Choroid plexus epithelial cell (primary cell): ENCODE measurements around the gene SLC35A1.

Experiments used
- DNase-seq: peaks from one replicate; pipeline ENCODE4 v3.0.0-alpha.2; 2010; ENCODE audit warnings: low read depth
- H3K4me3 ChIP-seq: 2 replicates; pipeline ENCODE4 v1.5.1; 2011; ENCODE audit warnings: low read depth, mild to moderate bottlenecking, control low read depth, low read length, moderate library complexity
- CTCF ChIP-seq: conservative IDR thresholded peaks from 2 replicates; pipeline ENCODE4 v1.5.1; 2011; ENCODE audit warnings: low read depth, mild to moderate bottlenecking, control low read depth, inconsistent platforms, low read length, moderate library complexity

The SLC35A1 gene

GRCh38 chr6:87558446-87558845 is 85.7 kb downstream of the SLC35A1 start:
- peak; percentile 42 for DNase-seq
- H3K4me3 ChIP-seq, result no peak overlapping the region
- TF ChIP-seq CTCF, result no peak

GRCh38 chr6:87561017-87561416 is 88.2 kb downstream of the SLC35A1 start:
- TF ChIP-seq CTCF, result no peak
- DNase-seq, result peak; percentile 61
- no peak overlapping the region for H3K4me3 ChIP-seq
